Gastrocnemius medialis (tissue), 4 donors: ENCODE data around the gene LCE1B.

Experiments
- CTCF ChIP-seq, 5 experiments: fragments of 450-650 bp in 3 of 5; fragments of 200-600 bp in 2 of 5; sonication (generic) in 2 of 5; IDR thresholded peaks in 4 of 5; conservative IDR thresholded peaks in 1 of 5; 1 replicate in 4 of 5; 2 replicates in 1 of 5; pipeline ENCODE4 v1.5.1; 2016 to 2019; ENCODE audit warnings: antibody characterized with exemption in 5 of 5, mild to moderate bottlenecking in 3 of 5, moderate library complexity in 3 of 5
- POLR2A ChIP-seq, 2 donors: fragments of 450-650 bp; IDR thresholded peaks; one replicate each; pipeline ENCODE4 v1.6.1; 2017; ENCODE audit warnings: antibody characterized with exemption in 2 of 2, mild to moderate bottlenecking in 2 of 2, moderate library complexity in 2 of 2

GRCh38 chr1:152768847-152769533 lies 42.8 kb upstream of the LCE1B start:
- TF ChIP-seq CTCF (IDR thresholded peaks at IDR 0.05 in 4 of 5, conservative IDR thresholded peaks at IDR 0.05 in 1 of 5) = no peak
- TF ChIP-seq POLR2A (IDR thresholded peaks at IDR 0.05) = no peak
